Liver (tissue), 9 donors: ENCODE data around the gene MYLK2. TPM values are rescaled to one million over a fixed set of nuclear protein-coding genes. Genes with fewer than 3 reads are reported as not detected.

Source experiments
- DNase-seq: peaks from one replicate; pipeline ENCODE4 v3.0.0-alpha.2; 2017; ENCODE audit warnings: low spot score
- H3K27ac ChIP-seq, 2 donors: one replicate each; pipeline ENCODE4 v1.7.0; 2013; ENCODE audit warnings: inconsistent platforms in 2 of 2, low read length in 2 of 2, control low read depth in 1 of 2, low read depth in 1 of 2, mild to moderate bottlenecking in 1 of 2
- H3K27me3 ChIP-seq, 4 donors: one replicate each; pipeline versions ENCODE4 v1.6.1 to v1.7.0; 2013; ENCODE audit warnings: low read length in 3 of 4, inconsistent platforms in 1 of 4, mild to moderate bottlenecking in 1 of 4, moderate library complexity in 1 of 4; ENCODE audit not compliant: control insufficient read depth in 4 of 4, insufficient read depth in 4 of 4
- H3K36me3 ChIP-seq, 4 donors: one replicate each; pipeline versions ENCODE4 v1.6.1 to v1.7.0; 2013; ENCODE audit warnings: low read length in 3 of 4, mild to moderate bottlenecking in 3 of 4, low read depth in 1 of 4, moderate library complexity in 1 of 4; ENCODE audit not compliant: control insufficient read depth in 4 of 4, insufficient read depth in 3 of 4
- H3K4me1 ChIP-seq, 4 donors: one replicate each; pipeline versions ENCODE4 v1.6.1 to v1.7.0; 2013; ENCODE audit warnings: low read length in 3 of 4, mild to moderate bottlenecking in 3 of 4, moderate library complexity in 1 of 4; ENCODE audit not compliant: control insufficient read depth in 4 of 4, insufficient read depth in 4 of 4
- H3K4me3 ChIP-seq, 3 donors: one replicate each; pipeline versions ENCODE4 v1.6.1 to v1.7.0; 2013; ENCODE audit warnings: low read length in 3 of 3, control low read depth in 1 of 3, low read depth in 1 of 3, mild to moderate bottlenecking in 1 of 3
- H3K9ac ChIP-seq, 2 donors: one replicate each; pipeline ENCODE4 v1.7.0; 2013; ENCODE audit warnings: low read length in 2 of 2, mild to moderate bottlenecking in 2 of 2, moderate library complexity in 2 of 2, control low read depth in 1 of 2, low read depth in 1 of 2
- H3K9me3 ChIP-seq, 4 donors: one replicate each; pipeline versions ENCODE4 v1.6.1 to v1.7.0; 2013; ENCODE audit warnings: low read length in 3 of 4; ENCODE audit not compliant: control insufficient read depth in 4 of 4
- ATF3 ChIP-seq: IDR thresholded peaks from 2 replicates; pipeline ENCODE4 v1.6.1; 2016; ENCODE audit warnings: antibody characterized with exemption
- CTCF ChIP-seq: fragments of 150-350 bp; IDR thresholded peaks from 2 replicates; pipeline ENCODE4 v1.5.1; 2017; ENCODE audit warnings: improper control_type of control experiment, low read depth, low read length; ENCODE audit not compliant: missing input control
- EGR1 ChIP-seq, 2 donors: IDR thresholded peaks; 2 replicates each; pipeline ENCODE4 v1.6.1; 2016 to 2018; ENCODE audit warnings: antibody characterized with exemption in 2 of 2, low read depth in 2 of 2
- FOXA1 ChIP-seq: IDR thresholded peaks from 2 replicates; pipeline ENCODE4 v1.6.1; 2016; ENCODE audit warnings: antibody characterized with exemption
- FOXA2 ChIP-seq: IDR thresholded peaks from 2 replicates; pipeline ENCODE4 v1.6.1; 2016; ENCODE audit warnings: antibody characterized with exemption
- GABPA ChIP-seq, 2 donors: IDR thresholded peaks in 1 of 2; conservative IDR thresholded peaks in 1 of 2; 2 replicates each; pipeline ENCODE4 v1.6.1; 2016; ENCODE audit warnings: antibody characterized with exemption in 2 of 2, mild to moderate bottlenecking in 1 of 2, moderate library complexity in 1 of 2
- HNF4A ChIP-seq, 2 donors: conservative IDR thresholded peaks; 2 replicates each; pipeline ENCODE4 v1.6.1; 2016; ENCODE audit warnings: antibody characterized with exemption in 2 of 2, mild to moderate bottlenecking in 2 of 2
- HNF4G ChIP-seq: IDR thresholded peaks from 2 replicates; pipeline ENCODE4 v1.6.1; 2016; ENCODE audit warnings: antibody characterized with exemption
- JUND ChIP-seq, 2 donors: IDR thresholded peaks; 2 replicates each; pipeline ENCODE4 v1.6.1; 2016; ENCODE audit warnings: antibody characterized with exemption in 2 of 2
- MAX ChIP-seq: IDR thresholded peaks from 2 replicates; pipeline ENCODE4 v1.6.1; 2016; ENCODE audit warnings: antibody characterized with exemption
- NR2F2 ChIP-seq: IDR thresholded peaks from 2 replicates; pipeline ENCODE4 v1.6.1; 2016; ENCODE audit warnings: antibody characterized with exemption
- RAD21 ChIP-seq, 2 donors: IDR thresholded peaks; 2 replicates each; pipeline ENCODE4 v1.6.1; 2016; ENCODE audit warnings: antibody characterized with exemption in 2 of 2, mild to moderate bottlenecking in 2 of 2
- REST ChIP-seq: IDR thresholded peaks from 2 replicates; pipeline ENCODE4 v1.6.1; 2016; ENCODE audit warnings: antibody characterized with exemption, mild to moderate bottlenecking
- SP1 ChIP-seq: IDR thresholded peaks from 2 replicates; pipeline ENCODE4 v1.6.1; 2018; ENCODE audit warnings: antibody characterized with exemption, mild to moderate bottlenecking
- TAF1 ChIP-seq: conservative IDR thresholded peaks from 2 replicates; pipeline ENCODE4 v1.6.1; 2016; ENCODE audit warnings: antibody characterized with exemption, mild to moderate bottlenecking
- YY1 ChIP-seq: IDR thresholded peaks from 2 replicates; pipeline ENCODE4 v1.6.1; 2016; ENCODE audit warnings: antibody characterized with exemption, mild to moderate bottlenecking
- ZBTB33 ChIP-seq: IDR thresholded peaks from 2 replicates; pipeline ENCODE4 v1.6.1; 2016; ENCODE audit warnings: antibody characterized with exemption
- WGBS: extraction: QIAGEN DNeasy Blood & Tissue Kit; methylation state at CpG from one replicate; pipeline ENCODE4 v1.1.7; 2013; 5-methylcytosine and 5-hydroxymethylcytosine counted together
- polyA plus RNA-seq, 2 donors: library from polyadenylated mRNA; stranded (reverse) in 1 of 2; unstranded in 1 of 2; fragments of 200-250 nt in 1 of 2; fragments of >200 nt in 1 of 2; fragmentation: Nextera tagmentation in 1 of 2; extraction: Ambion mirVana in 1 of 2; gene quantifications; one replicate each; pipeline versions ENCODE4 v1.2.1 to v1.2.3, GENCODE V29; 2013 to 2015
- total RNA-seq, 2 donors: library from RNA; depleted of rRNA; stranded (reverse); fragments of >200 nt; gene quantifications; one replicate each; pipeline ENCODE4 v1.2.3, GENCODE V29; 2014
- donor health status: healthy.
- donor health status: healthy.
- donor health status: healthy.
- donor health status: healthy.
- donor health status: healthy.

The MYLK2 gene
- total and polyA plus RNA-seq, 4 donors: 0.08 to 0.19 TPM; not detected in 2

GRCh38 chr20:31863296-31864085 is 44.3 kb downstream of the MYLK2 start (continued):
- no peak for TF ChIP-seq MAX

GRCh38 chr20:31864521-31865400 is 45.6 kb downstream of the MYLK2 start:
- no peaks in the 10 kb centered on the region for H3K36me3 ChIP-seq
- H3K9me3 ChIP-seq: no peaks in the 10 kb centered on the region
- peaks cover 0 to 3% (median under 1%) of the 10 kb centered on the region in 4 donors for H3K27me3 ChIP-seq
- DNase-seq: no peak
- no peak overlapping the region for H3K4me3 ChIP-seq
- H3K27ac ChIP-seq: no peak overlapping the region
- H3K4me1 ChIP-seq: peaks cover 3 to 20% (median 9%) of the 10 kb centered on the region in 4 donors
- 88% methylated on average over 12 of the region's 12 CpGs for WGBS
- H3K9ac ChIP-seq: no peak overlapping the region
- TF ChIP-seq JUND (IDR thresholded peaks at IDR 0.05): no peak
- no peak for TF ChIP-seq HNF4A (conservative IDR thresholded peaks at IDR 0.05)
- no peak for TF ChIP-seq GABPA (IDR thresholded peaks at IDR 0.05 in 1 of 2, conservative IDR thresholded peaks at IDR 0.05 in 1 of 2)
- no peak for TF ChIP-seq HNF4G
- no peak for TF ChIP-seq ZBTB33
- no peak for TF ChIP-seq YY1
- no peak for TF ChIP-seq NR2F2

GRCh38 chr20:31866221-31866620 is 47.1 kb downstream of the MYLK2 start:
- H3K9ac ChIP-seq: no peak overlapping the region
- H3K4me1 ChIP-seq: peaks cover 4 to 14% (median 12%) of the 10 kb centered on the region in 4 donors
- 72% methylated on average over 3 of the region's 3 CpGs for WGBS
- H3K27ac ChIP-seq: no peak overlapping the region
- no peaks in the 10 kb centered on the region for H3K36me3 ChIP-seq
- H3K27me3 ChIP-seq: peaks cover 0 to 2% (median 0%) of the 10 kb centered on the region in 4 donors
- no peaks in the 10 kb centered on the region for H3K9me3 ChIP-seq
- H3K4me3 ChIP-seq: no peak overlapping the region
- DNase-seq: no peak
- TF ChIP-seq HNF4A (conservative IDR thresholded peaks at IDR 0.05): no peak
- no peak for TF ChIP-seq REST
- TF ChIP-seq ATF3: no peak
- TF ChIP-seq RAD21 (IDR thresholded peaks at IDR 0.05): no peak
- no peak for TF ChIP-seq CTCF
- TF ChIP-seq NR2F2: no peak
- TF ChIP-seq SP1: no peak
- no peak for TF ChIP-seq MAX
- no peak for TF ChIP-seq JUND (IDR thresholded peaks at IDR 0.05)
- no peak for TF ChIP-seq TAF1
- TF ChIP-seq EGR1 (IDR thresholded peaks at IDR 0.05; ENCODE audit: low read depth in 2 of 2): no peak
- TF ChIP-seq HNF4G: no peak
- TF ChIP-seq GABPA (IDR thresholded peaks at IDR 0.05 in 1 of 2, conservative IDR thresholded peaks at IDR 0.05 in 1 of 2): no peak
- no peak for TF ChIP-seq FOXA2
- TF ChIP-seq YY1: no peak
- no peak for TF ChIP-seq ZBTB33
- no peak for TF ChIP-seq FOXA1
